ENCODE data around the gene TMX2. TPM values are rescaled to one million over a fixed set of nuclear protein-coding genes. Genes with fewer than 3 reads are reported as not detected.

The TMX2 gene
- total RNA-seq, 1 experiment from 2014 or later: 138 TPM

- Histone ChIP-seq H3K9me2 (ENCODE audit: insufficient read depth) (no peaks in the 10 kb centered on the region), H3K9me3 (ENCODE audit: insufficient read depth, low read depth) (no peaks in the 10 kb centered on the region), H2AFZ (peak overlapping the region; percentile 74; the same call in 1 of the 2 replicates), H3K4me2 (peak overlapping the region; percentile 86), H3K4me3 (peak overlapping the region; percentile 67), H3F3A (ENCODE audit: insufficient read depth, low read depth) (peaks cover 34% of the 10 kb centered on the region), H3K27me3 (ENCODE audit: insufficient read depth, low read depth) (no peaks in the 10 kb centered on the region), H3K79me2 (ENCODE audit: low read depth) (peaks cover 38% of the 10 kb centered on the region), H3K4me1 (replicated peaks; ENCODE audit: insufficient read depth) (peaks cover 14% of the 10 kb centered on the region), H3K36me3 (ENCODE audit: low read depth) (peaks cover 33% of the 10 kb centered on the region), H4K20me1 (ENCODE audit: insufficient read depth) (no peaks in the 10 kb centered on the region), H3K27ac (peak overlapping the region; percentile 64)
- TSS peak; percentile 46 for BruUV-seq (replicated peaks)
- ChIA-PET CTCF (interaction anchor here (1.2 to 1.5 kb wide), 2 partner anchors 10 to 59 kb away, joined by 3 to 10 read pairs; partner anchors contain the start of gene BTBD18), POLR2A (ENCODE audit: unreplicated experiment) (interaction anchor here (0.8 to 1.5 kb wide), 4 partner anchors 19 to 57 kb away, joined by 4 to 21 read pairs (median 8); partner anchors contain the start of genes CTNND1, MED19 and TMX2)
- intact Hi-C loops (cut with micrococcal nuclease; ENCODE audit: unreplicated experiment): no loop called here
- TF ChIP-seq CTCF (conservative IDR thresholded peaks at IDR 0.05): no peak
- TF ChIP-seq EZH2 (IDR thresholded peaks at IDR 0.05; ENCODE audit: low read depth): no peak
- no peak for DNase-seq
Measured at GRCh38 chr11:57742087-57742452, 29.7 kb downstream of the TMX2 start.

GRCh38 chr11:57744357-57744756 is 32.0 kb downstream of the TMX2 start:
- peaks cover 14% of the 10 kb centered on the region for H3K4me1 ChIP-seq (replicated peaks; ENCODE audit: insufficient read depth)
- H3K27ac ChIP-seq: no peak overlapping the region
- TF ChIP-seq EZH2 (IDR thresholded peaks at IDR 0.05; ENCODE audit: low read depth) (no peak), CTCF (conservative IDR thresholded peaks at IDR 0.05) (no peak)
- no TSS peak for BruUV-seq (replicated peaks)
- no peak for DNase-seq
- peaks cover 30% of the 10 kb centered on the region for H3K79me2 ChIP-seq (ENCODE audit: low read depth)
- no peaks in the 10 kb centered on the region for H3K27me3 ChIP-seq (ENCODE audit: insufficient read depth, low read depth)
- no peaks in the 10 kb centered on the region for H3K9me2 ChIP-seq (ENCODE audit: insufficient read depth)
- H3K4me2 ChIP-seq: no peak overlapping the region
- no peaks in the 10 kb centered on the region for H4K20me1 ChIP-seq (ENCODE audit: insufficient read depth)
- POLR2A ChIA-PET (ENCODE audit: unreplicated experiment): interaction anchor here (0.6 to 0.7 kb wide), 3 partner anchors 20 to 36 kb away, joined by 4 to 9 read pairs (median 5); no protein-coding TSS in a partner anchor
- H3K4me3 ChIP-seq: no peak overlapping the region
- H3K36me3 ChIP-seq (ENCODE audit: low read depth): peaks cover 22% of the 10 kb centered on the region
- H3F3A ChIP-seq (ENCODE audit: insufficient read depth, low read depth): peaks cover 48% of the 10 kb centered on the region
- H2AFZ ChIP-seq: no peak overlapping the region
- CTCF ChIA-PET: interaction anchor here (0.6 kb wide), 1 partner anchor 51 kb away, joined by 10 read pairs; no protein-coding TSS in a partner anchor
- intact Hi-C loops (cut with micrococcal nuclease; ENCODE audit: unreplicated experiment): no loop called here
- H3K9me3 ChIP-seq (ENCODE audit: insufficient read depth, low read depth): no peaks in the 10 kb centered on the region

GRCh38 chr11:57745206-57745605 is 32.8 kb downstream of the TMX2 start:
- H3K27me3 ChIP-seq (ENCODE audit: insufficient read depth, low read depth): no peaks in the 10 kb centered on the region
- H3K36me3 ChIP-seq (ENCODE audit: low read depth): peaks cover 22% of the 10 kb centered on the region
- H3K9me3 ChIP-seq (ENCODE audit: insufficient read depth, low read depth): no peaks in the 10 kb centered on the region
- peaks cover 30% of the 10 kb centered on the region for H3K79me2 ChIP-seq (ENCODE audit: low read depth)
- no peak overlapping the region for H3K4me2 ChIP-seq
- H3K27ac ChIP-seq: no peak overlapping the region
- DNase-seq: no peak
- ChIA-PET CTCF (no interaction called here), POLR2A (ENCODE audit: unreplicated experiment) (interaction anchor here (0.7 kb wide), 1 partner anchor 55 kb away, joined by 4 read pairs; no protein-coding TSS in a partner anchor)
- H3K4me3 ChIP-seq: no peak overlapping the region
- BruUV-seq (replicated peaks): no TSS peak
- intact Hi-C loops (cut with micrococcal nuclease; ENCODE audit: unreplicated experiment): no loop called here
- TF ChIP-seq EZH2 (IDR thresholded peaks at IDR 0.05; ENCODE audit: low read depth) (no peak), CTCF (conservative IDR thresholded peaks at IDR 0.05) (no peak)
- no peaks in the 10 kb centered on the region for H3K9me2 ChIP-seq (ENCODE audit: insufficient read depth)
- H3K4me1 ChIP-seq (replicated peaks; ENCODE audit: insufficient read depth): peaks cover 14% of the 10 kb centered on the region
- peaks cover 42% of the 10 kb centered on the region for H3F3A ChIP-seq (ENCODE audit: insufficient read depth, low read depth)
- H2AFZ ChIP-seq: no peak overlapping the region
- H4K20me1 ChIP-seq (ENCODE audit: insufficient read depth): no peaks in the 10 kb centered on the region

Measured in PC-9 (cell line).